ENCODE measurements around the gene TRAPPC10.
A peak's percentile ranks its signal among the peaks of the same experiment; 100 is the strongest.

Gene TRAPPC10

GRCh38 chr21:44019568-44019958 lies 7.5 kb downstream of the TRAPPC10 start:
- H3K4me3 ChIP-seq (ENCODE audit: low read length), result no peak overlapping the region
- no peak for DNase-seq (ENCODE audit: low read depth, low spot score)

GRCh38 chr21:44020551-44020950 lies 8.4 kb downstream of the TRAPPC10 start:
- no peak overlapping the region for H3K4me3 ChIP-seq (ENCODE audit: low read length)
- DNase-seq (ENCODE audit: low read depth, low spot score), result no peak

- H3K4me3 ChIP-seq (ENCODE audit: low read length), result no peak overlapping the region
- no peak for DNase-seq (ENCODE audit: low read depth, low spot score)
Measured at GRCh38 chr21:44021064-44021463, 9.0 kb downstream of the TRAPPC10 start.

- no peak for DNase-seq (ENCODE audit: low read depth, low spot score)
- no peak overlapping the region for H3K4me3 ChIP-seq (ENCODE audit: low read length)
Measured at GRCh38 chr21:44024257-44024656, 12.1 kb downstream of the TRAPPC10 start.

GRCh38 chr21:44024887-44025353 lies 12.8 kb downstream of the TRAPPC10 start:
- DNase-seq (ENCODE audit: low read depth, low spot score), result no peak
- H3K4me3 ChIP-seq (ENCODE audit: low read length), result no peak overlapping the region

- H3K4me3 ChIP-seq (ENCODE audit: low read length), result no peak overlapping the region
- DNase-seq (ENCODE audit: low read depth, low spot score), result no peak
Measured at GRCh38 chr21:44027607-44028286, 15.6 kb downstream of the TRAPPC10 start.

GRCh38 chr21:44028287-44028659 lies 16.2 kb downstream of the TRAPPC10 start:
- no peak overlapping the region for H3K4me3 ChIP-seq (ENCODE audit: low read length)
- no peak for DNase-seq (ENCODE audit: low read depth, low spot score)

- H3K4me3 ChIP-seq (ENCODE audit: low read length), result no peak overlapping the region
- DNase-seq (ENCODE audit: low read depth, low spot score), result no peak
Measured at GRCh38 chr21:44029460-44030087, 17.5 kb downstream of the TRAPPC10 start.

- H3K4me3 ChIP-seq (ENCODE audit: low read length), result no peak overlapping the region
Measured at GRCh38 chr21:44035244-44035643, 23.1 kb downstream of the TRAPPC10 start.

GRCh38 chr21:44038063-44038462 lies 26.0 kb downstream of the TRAPPC10 start:
- DNase-seq (ENCODE audit: low read depth, low spot score), result no peak

More at GRCh38 chr21:44035244-44035643, 23.1 kb downstream of the TRAPPC10 start:
- no peak for DNase-seq (ENCODE audit: low read depth, low spot score)

GRCh38 chr21:44039828-44040227 lies 27.7 kb downstream of the TRAPPC10 start:
- no peak overlapping the region for H3K4me3 ChIP-seq (ENCODE audit: low read length)
- DNase-seq (ENCODE audit: low read depth, low spot score), result no peak

More at GRCh38 chr21:44038063-44038462, 26.0 kb downstream of the TRAPPC10 start:
- no peak overlapping the region for H3K4me3 ChIP-seq (ENCODE audit: low read length)

- no peak overlapping the region for H3K4me3 ChIP-seq (ENCODE audit: low read length)
- DNase-seq (ENCODE audit: low read depth, low spot score), result peak; percentile 16
Measured at GRCh38 chr21:44043613-44044012, 31.5 kb downstream of the TRAPPC10 start.

- H3K4me3 ChIP-seq (ENCODE audit: low read length), result no peak overlapping the region
- no peak for DNase-seq (ENCODE audit: low read depth, low spot score)
Measured at GRCh38 chr21:44046734-44047133, 34.6 kb downstream of the TRAPPC10 start.

- H3K4me3 ChIP-seq (ENCODE audit: low read length), result no peak overlapping the region
- DNase-seq (ENCODE audit: low read depth, low spot score), result no peak
Measured at GRCh38 chr21:44047996-44048560, 36.0 kb downstream of the TRAPPC10 start.

- H3K4me3 ChIP-seq (ENCODE audit: low read length), result no peak overlapping the region
- DNase-seq (ENCODE audit: low read depth, low spot score), result no peak
Measured at GRCh38 chr21:44049182-44049581, 37.1 kb downstream of the TRAPPC10 start.

- no peak for DNase-seq (ENCODE audit: low read depth, low spot score)
- no peak overlapping the region for H3K4me3 ChIP-seq (ENCODE audit: low read length)
Measured at GRCh38 chr21:44049606-44050005, 37.5 kb downstream of the TRAPPC10 start.

- no peak overlapping the region for H3K4me3 ChIP-seq (ENCODE audit: low read length)
- no peak for DNase-seq (ENCODE audit: low read depth, low spot score)
Measured at GRCh38 chr21:44050276-44050675, 38.2 kb downstream of the TRAPPC10 start.

- H3K4me3 ChIP-seq (ENCODE audit: low read length), result no peak overlapping the region
- peak; percentile 68 for DNase-seq (ENCODE audit: low read depth, low spot score)
Measured at GRCh38 chr21:44051462-44051941, 39.4 kb downstream of the TRAPPC10 start.

- DNase-seq (ENCODE audit: low read depth, low spot score), result no peak
- H3K4me3 ChIP-seq (ENCODE audit: low read length), result no peak overlapping the region
Measured at GRCh38 chr21:44052071-44052829, 40.1 kb downstream of the TRAPPC10 start.

- no peak overlapping the region for H3K4me3 ChIP-seq (ENCODE audit: low read length)
- DNase-seq (ENCODE audit: low read depth, low spot score), result no peak
Measured at GRCh38 chr21:44052830-44053226, 40.7 kb downstream of the TRAPPC10 start.
